CD4-positive, alpha-beta memory T cell (primary cell): ENCODE measurements around the gene KRT9. TPM values are rescaled to one million over a fixed set of nuclear protein-coding genes. Genes with fewer than 3 reads are reported as not detected.

Experiments used
- CTCF ChIA-PET: fragments of 350-600 bp; sonication (Branson Sonifier 250); formaldehyde crosslinking; loops from one replicate; lab custom pipeline; 2021; ENCODE audit warnings: inconsistent platforms; ENCODE audit not compliant: partially characterized antibody; lab: Charles Lee
- POLR2A ChIA-PET: fragments of 350-600 bp; sonication (Branson Sonifier 250); formaldehyde crosslinking; loops from one replicate; lab custom pipeline; 2021; ENCODE audit not compliant: partially characterized antibody; lab: Charles Lee
- DNase-seq, 5 donors: peaks; one replicate each; pipeline versions ENCODE4 v3.0.0 to v3.0.0-alpha.2; 2020 to 2022; ENCODE audit warnings: mixed read lengths in 1 of 5
- H3K27ac ChIP-seq: one replicate; pipeline ENCODE4 v1.7.0; 2013; ENCODE audit warnings: low read depth, low read length
- H3K27me3 ChIP-seq: 2 replicates; pipeline ENCODE4 v1.7.0; 2013; ENCODE audit warnings: mild to moderate bottlenecking, low read length, moderate library complexity; ENCODE audit not compliant: insufficient read depth
- H3K36me3 ChIP-seq: 2 replicates; pipeline ENCODE4 v1.7.0; 2013; ENCODE audit warnings: mild to moderate bottlenecking, low read length, moderate library complexity; ENCODE audit not compliant: insufficient read depth
- H3K4me1 ChIP-seq: 2 replicates; pipeline ENCODE4 v1.7.0; 2013; ENCODE audit warnings: mild to moderate bottlenecking, low read length, moderate library complexity; ENCODE audit not compliant: insufficient read depth
- H3K4me3 ChIP-seq, 2 donors: one replicate each; pipeline ENCODE4 v1.7.0; 2013; ENCODE audit warnings: low read length in 2 of 2, mild to moderate bottlenecking in 1 of 2
- H3K9me3 ChIP-seq, 2 donors: one replicate each; pipeline ENCODE4 v1.7.0; 2013; ENCODE audit warnings: low read length in 2 of 2, control low read depth in 1 of 2; ENCODE audit not compliant: control insufficient read depth in 1 of 2
- H3K27ac Mint-ChIP-seq, 7 donors: one replicate each; pipeline ENCODE4 v1.8.0; 2020 to 2021; ENCODE audit warnings: mixed read lengths in 7 of 7, mild to moderate bottlenecking in 6 of 7, inconsistent platforms in 3 of 7, moderate library complexity in 3 of 7
- H3K27me3 Mint-ChIP-seq, 2 donors: one replicate each; pipeline ENCODE4 v1.8.0; 2020 to 2021; ENCODE audit warnings: mixed read lengths in 2 of 2
- H3K36me3 Mint-ChIP-seq, 2 donors: one replicate each; pipeline ENCODE4 v1.8.0; 2020 to 2021; ENCODE audit warnings: mixed read lengths in 2 of 2, inconsistent platforms in 1 of 2, mild to moderate bottlenecking in 1 of 2
- H3K4me1 Mint-ChIP-seq, 4 donors: one replicate each; pipeline ENCODE4 v1.8.0; 2020 to 2021; ENCODE audit warnings: mixed read lengths in 4 of 4, mild to moderate bottlenecking in 1 of 4
- H3K4me3 Mint-ChIP-seq, 8 donors: one replicate each; pipeline ENCODE4 v1.8.0; 2020 to 2021; ENCODE audit warnings: mixed read lengths in 8 of 8, mild to moderate bottlenecking in 7 of 8, moderate library complexity in 6 of 8, inconsistent platforms in 3 of 8
- H3K9me3 Mint-ChIP-seq, 8 donors: one replicate each; pipeline ENCODE4 v1.8.0; 2020 to 2021; ENCODE audit warnings: mixed read lengths in 8 of 8, mild to moderate bottlenecking in 5 of 8, inconsistent platforms in 3 of 8, moderate library complexity in 1 of 8
- intact Hi-C: fragments of 100-400 bp; cut with micrococcal nuclease; formaldehyde crosslinking; loops from one replicate; pipeline ENCODE4 v1.15.1; 2023
- polyA plus RNA-seq, 2 donors: library from polyadenylated mRNA; unstranded; fragments of 300-500 nt; fragmentation: Illumina TruSeq; gene quantifications; one replicate each; pipeline ENCODE4 v1.2.3, GENCODE V29; 2021
- total RNA-seq, 2 experiments: library from RNA; stranded (reverse); gene quantifications; one replicate each; pipeline ENCODE4 v1.2.3, GENCODE V29; 2021

KRT9 gene
- total and polyA plus RNA-seq, 4 experiments from 2014 or later, result not detected

DNA sequence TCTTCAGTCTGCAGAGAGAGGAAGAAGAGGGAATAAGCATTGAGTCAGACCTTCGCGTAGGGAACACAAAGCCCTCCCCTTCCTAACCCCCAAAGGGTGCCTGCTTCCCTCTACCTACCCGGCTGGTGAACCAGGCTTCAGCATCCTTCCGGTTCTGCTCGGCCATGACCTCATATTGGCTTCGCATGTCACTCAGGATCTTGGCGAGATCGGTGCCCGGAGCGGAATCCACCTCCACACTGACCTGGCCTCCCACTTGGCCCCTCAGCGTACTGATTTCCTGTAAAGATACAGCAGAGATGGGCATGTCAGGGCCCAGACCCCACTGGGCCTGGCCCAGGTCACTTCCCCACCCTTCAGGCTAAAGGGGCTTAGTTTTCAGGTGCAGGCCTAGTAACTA, 47.6 kb downstream of the KRT9 start:
- Mint-ChIP-seq H3K27ac (no peak overlapping the region), H3K9me3 (no peaks in the 10 kb centered on the region), H3K36me3 (no peaks in the 10 kb centered on the region), H3K4me1 (peaks cover 4 to 21% (median 13%) of the 10 kb centered on the region in 4 donors), H3K4me3 (no peak overlapping the region), H3K27me3 (peaks cover 21% of the 10 kb centered on the region in 2 donors)
- intact Hi-C loops, result no loop called here
- CTCF ChIA-PET, result no interaction called here
- no peaks in the 10 kb centered on the region for H3K36me3 ChIP-seq
- no peak overlapping the region for H3K4me3 ChIP-seq
- DNase-seq, result no peak
- H3K27me3 ChIP-seq, result peaks cover 14% of the 10 kb centered on the region
- H3K9me3 ChIP-seq, result no peaks in the 10 kb centered on the region
- H3K4me1 ChIP-seq, result peaks cover 8% of the 10 kb centered on the region
- POLR2A ChIA-PET, result no interaction called here
- no peak overlapping the region for H3K27ac ChIP-seq

DNA sequence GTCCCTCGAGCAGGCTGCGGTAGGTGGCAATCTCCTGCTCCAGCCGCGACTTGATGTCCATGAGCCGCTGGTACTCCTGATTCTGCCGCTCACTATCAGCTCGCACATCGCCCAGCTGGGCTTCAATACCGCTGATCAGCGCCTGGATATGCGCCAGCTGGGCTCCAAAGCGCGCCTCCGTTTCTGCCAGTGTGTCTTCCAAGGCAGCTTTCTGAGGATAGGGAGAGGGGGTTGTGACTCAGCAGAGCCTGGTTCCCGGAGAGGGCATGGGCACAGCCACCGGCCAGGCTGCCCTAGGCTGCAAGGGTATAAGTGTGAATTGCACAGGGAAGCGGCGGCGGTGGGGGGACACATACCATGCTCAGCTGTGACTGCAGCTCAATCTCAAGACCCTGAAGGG, 48.1 kb downstream of the KRT9 start:
- peaks cover 17 to 18% of the 10 kb centered on the region in 2 donors for H3K27me3 Mint-ChIP-seq
- H3K4me1 ChIP-seq, result peaks cover 8% of the 10 kb centered on the region
- no peak overlapping the region for H3K27ac Mint-ChIP-seq
- H3K9me3 Mint-ChIP-seq, result no peaks in the 10 kb centered on the region
- no peak for DNase-seq
- no peaks in the 10 kb centered on the region for H3K9me3 ChIP-seq
- no peak overlapping the region for H3K4me3 Mint-ChIP-seq
- POLR2A ChIA-PET, result no interaction called here
- no peak overlapping the region for H3K4me3 ChIP-seq
- intact Hi-C loops, result no loop called here
- no peak overlapping the region for H3K27ac ChIP-seq
- CTCF ChIA-PET, result no interaction called here
- H3K27me3 ChIP-seq, result peaks cover 14% of the 10 kb centered on the region
- H3K4me1 Mint-ChIP-seq, result peaks cover 2 to 17% (median 9%) of the 10 kb centered on the region in 4 donors
- H3K36me3 ChIP-seq, result no peaks in the 10 kb centered on the region
- no peaks in the 10 kb centered on the region for H3K36me3 Mint-ChIP-seq

DNA sequence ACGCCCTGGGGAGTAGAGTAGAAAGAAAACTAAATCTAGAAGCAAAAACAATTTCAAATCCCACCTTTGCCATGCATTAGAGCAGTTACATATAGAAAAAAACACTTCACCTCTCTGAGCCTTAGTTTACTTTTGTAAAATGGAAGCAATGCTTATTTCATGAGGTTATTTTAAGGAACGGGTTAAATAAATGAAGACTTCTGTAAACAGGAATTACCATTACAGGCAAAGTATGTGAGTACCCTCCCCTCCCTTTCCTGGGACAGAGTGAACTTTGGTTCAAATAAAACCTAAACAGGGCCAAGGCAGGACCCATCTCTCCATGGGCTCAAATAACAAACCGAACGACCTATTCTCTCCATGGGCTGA, 48.6 kb downstream of the KRT9 start:
- CTCF ChIA-PET, result no interaction called here
- intact Hi-C loops, result no loop called here
- H3K36me3 Mint-ChIP-seq, result no peaks in the 10 kb centered on the region
- H3K4me1 Mint-ChIP-seq, result peaks cover 0 to 11% (median 6%) of the 10 kb centered on the region in 4 donors
- Histone ChIP-seq H3K9me3 (no peaks in the 10 kb centered on the region), H3K27me3 (peaks cover 11% of the 10 kb centered on the region), H3K4me1 (peaks cover 8% of the 10 kb centered on the region), H3K4me3 (no peak overlapping the region), H3K27ac (no peak overlapping the region), H3K36me3 (no peaks in the 10 kb centered on the region)
- H3K27me3 Mint-ChIP-seq, result peaks cover 14% of the 10 kb centered on the region in 2 donors
- H3K9me3 Mint-ChIP-seq, result no peaks in the 10 kb centered on the region
- no peak overlapping the region for H3K27ac Mint-ChIP-seq
- no peak for DNase-seq
- no peak overlapping the region for H3K4me3 Mint-ChIP-seq
- POLR2A ChIA-PET, result no interaction called here

DNA sequence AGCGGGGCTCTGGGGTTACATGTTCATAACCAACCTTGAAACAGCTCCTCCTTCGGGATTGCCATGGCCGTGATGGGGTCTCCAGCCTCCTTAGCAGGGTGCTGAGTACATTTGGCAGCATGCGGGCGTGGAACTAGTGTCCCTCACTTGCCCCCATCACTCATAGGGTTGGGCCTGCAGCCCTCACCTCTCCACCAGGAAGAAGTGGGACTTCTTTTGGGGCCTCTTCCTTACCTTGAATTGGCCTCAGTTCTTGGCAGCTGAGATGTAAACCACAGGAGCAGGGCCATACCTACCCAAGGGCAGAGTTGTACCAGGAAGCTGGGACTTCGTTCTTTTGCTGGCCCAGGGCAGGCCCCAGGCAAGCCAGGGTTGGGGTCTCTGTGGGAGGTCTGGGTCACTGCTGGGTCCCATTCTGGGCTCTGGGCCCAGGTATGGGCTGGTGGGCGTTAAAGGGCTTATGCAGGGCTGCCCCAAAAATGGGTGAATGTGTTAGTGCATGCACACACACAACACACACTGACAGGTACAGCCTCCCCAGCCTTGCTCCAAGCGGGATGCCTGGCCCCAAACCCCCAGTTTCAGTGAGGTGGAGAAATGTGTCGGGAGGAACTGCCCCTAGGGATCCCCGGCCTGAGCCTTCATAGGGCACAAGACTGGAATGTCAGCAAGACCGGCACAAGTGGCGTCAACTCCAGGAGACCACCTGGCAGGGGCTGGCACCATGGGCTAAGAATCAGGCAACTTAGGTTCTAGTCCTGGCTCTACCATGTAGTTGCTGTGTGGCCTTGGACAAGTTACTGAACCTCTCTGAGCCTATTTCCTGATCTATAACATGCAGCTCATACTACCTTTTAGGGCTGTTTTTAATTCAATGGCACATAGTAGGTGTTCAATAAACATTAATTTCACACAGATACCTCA, 49.3 kb downstream of the KRT9 start:
- Mint-ChIP-seq H3K4me3 (no peak overlapping the region), H3K36me3 (no peaks in the 10 kb centered on the region), H3K4me1 (peaks cover 0 to 9% (median 4%) of the 10 kb centered on the region in 4 donors), H3K27me3 (peaks cover 14% of the 10 kb centered on the region in 2 donors), H3K27ac (peak overlapping the region in 1 of 7 donors; percentile 4), H3K9me3 (no peaks in the 10 kb centered on the region)
- ChIA-PET CTCF (no interaction called here), POLR2A (no interaction called here)
- Histone ChIP-seq H3K27ac (no peak overlapping the region), H3K4me3 (no peak overlapping the region), H3K4me1 (peaks cover 5% of the 10 kb centered on the region), H3K9me3 (no peaks in the 10 kb centered on the region), H3K36me3 (no peaks in the 10 kb centered on the region), H3K27me3 (peaks cover 9% of the 10 kb centered on the region)
- intact Hi-C loops, result no loop called here
- DNase-seq, result no peak

GRCh38 chr17:41521574-41522261, 50.1 kb downstream of the KRT9 start:
- intact Hi-C loops, result no loop called here
- H3K27me3 ChIP-seq, result peaks cover 1% of the 10 kb centered on the region
- POLR2A ChIA-PET, result no interaction called here

GRCh38 chr17:41520821-41521521, 50.9 kb downstream of the KRT9 start:
- CTCF ChIA-PET, result interaction anchor here (1.0 kb wide), 1 partner anchor 28 kb away, joined by 3 read pairs; no protein-coding TSS in a partner anchor

More at GRCh38 chr17:41521574-41522261, 50.1 kb downstream of the KRT9 start:
- Mint-ChIP-seq H3K9me3 (no peaks in the 10 kb centered on the region), H3K27ac (no peak overlapping the region), H3K4me1 (peaks cover 0 to 4% (median 0%) of the 10 kb centered on the region in 4 donors), H3K36me3 (no peaks in the 10 kb centered on the region), H3K27me3 (peaks cover 7% of the 10 kb centered on the region in 2 donors), H3K4me3 (no peak overlapping the region)
- H3K27ac ChIP-seq, result no peak overlapping the region
- no peaks in the 10 kb centered on the region for H3K9me3 ChIP-seq
- CTCF ChIA-PET, result no interaction called here
- DNase-seq, result no peak
- no peaks in the 10 kb centered on the region for H3K4me1 ChIP-seq
- H3K36me3 ChIP-seq, result no peaks in the 10 kb centered on the region
- H3K4me3 ChIP-seq, result no peak overlapping the region

More at GRCh38 chr17:41520821-41521521, 50.9 kb downstream of the KRT9 start:
- POLR2A ChIA-PET, result no interaction called here
- peaks cover 4 to 7% of the 10 kb centered on the region in 2 donors for H3K27me3 Mint-ChIP-seq
- H3K9me3 ChIP-seq, result no peaks in the 10 kb centered on the region
- peaks cover 0 to 4% (median 0%) of the 10 kb centered on the region in 4 donors for H3K4me1 Mint-ChIP-seq
- no peaks in the 10 kb centered on the region for H3K4me1 ChIP-seq
- no peaks in the 10 kb centered on the region for H3K36me3 Mint-ChIP-seq
- no peak overlapping the region for H3K27ac Mint-ChIP-seq
- peaks cover 0 to 1% (median 0%) of the 10 kb centered on the region in 8 donors for H3K9me3 Mint-ChIP-seq
- H3K36me3 ChIP-seq, result no peaks in the 10 kb centered on the region
- no peak for DNase-seq
- intact Hi-C loops, result no loop called here
- H3K27ac ChIP-seq, result no peak overlapping the region
- no peak overlapping the region for H3K4me3 ChIP-seq
- H3K27me3 ChIP-seq, result no peaks in the 10 kb centered on the region
- H3K4me3 Mint-ChIP-seq, result no peak overlapping the region
